Panc1 (cell line): ENCODE results near the gene ITFG2. TPM values are rescaled to one million over a fixed set of nuclear protein-coding genes. Genes with fewer than 3 reads are reported as not detected.

Source experiments
- ATAC-seq: fragments of 200-7000 bp; cut with Tn5 transposase; 2 replicates; pipeline ENCODE4 v1.9.1; 2020; ENCODE audit warnings: mild to moderate bottlenecking, moderate library complexity
- BruUV-seq: library from RNA; stranded (reverse); fragments of 400-500 nt; replicated peaks from 2 replicates; lab custom pipeline; 2021; lab: Mats Ljungman, UMichigan
- CTCF ChIA-PET: fragments of 300-600 bp; sonication (Branson Sonifier 250); formaldehyde crosslinking; loops from one replicate; lab custom pipeline; 2022; ENCODE audit warnings: antibody characterized with exemption; lab: Charles Lee
- POLR2A ChIA-PET: fragments of 300-600 bp; sonication (Branson Sonifier 250); formaldehyde crosslinking; loops from one replicate; lab custom pipeline; 2022; ENCODE audit warnings: antibody characterized with exemption; lab: Charles Lee
- DNase-seq: peaks from one replicate; pipeline ENCODE4 v3.0.0-alpha.2; 2010; ENCODE audit warnings: low read depth, low spot score
- H3K27ac ChIP-seq: 2 replicates; pipeline ENCODE4 v1.5.1; 2011; ENCODE audit warnings: mild to moderate bottlenecking, low read length, inconsistent platforms
- H3K27me3 ChIP-seq: fragments of 200-500 bp; sonication (Bioruptor generic); 2 replicates; pipeline ENCODE4 v1.6.0; 2014; ENCODE audit warnings: low read length, inconsistent platforms; ENCODE audit not compliant: control insufficient read depth, insufficient read depth
- H3K36me3 ChIP-seq: fragments of 200-500 bp; sonication (Bioruptor generic); 2 replicates; pipeline ENCODE4 v1.5.1; 2014; ENCODE audit warnings: inconsistent platforms, mild to moderate bottlenecking, low read length, moderate library complexity; ENCODE audit not compliant: control insufficient read depth, insufficient read depth
- H3K4me1 ChIP-seq: 2 replicates; pipeline ENCODE4 v1.5.1; 2011; ENCODE audit warnings: inconsistent platforms, mild to moderate bottlenecking, low read length, moderate library complexity; ENCODE audit not compliant: control insufficient read depth, insufficient read depth
- H3K4me3 ChIP-seq, 2 experiments: 2 replicates each; pipeline ENCODE4 v1.5.1; 2011 to 2012; ENCODE audit warnings: low read depth in 2 of 2, low read length in 2 of 2, mild to moderate bottlenecking in 2 of 2, inconsistent platforms in 1 of 2, moderate library complexity in 1 of 2
- H3K9me3 ChIP-seq: fragments of 200-500 bp; sonication (Bioruptor generic); 2 replicates; pipeline ENCODE4 v1.5.1; 2014; ENCODE audit warnings: low read depth, mild to moderate bottlenecking, inconsistent platforms, low read length, moderate library complexity; ENCODE audit not compliant: control insufficient read depth, insufficient read depth
- POLR2AphosphoS5 ChIP-seq: IDR thresholded peaks from 2 replicates; pipeline ENCODE4 v1.6.1; 2012; ENCODE audit warnings: mild to moderate bottlenecking, low read depth, low read length, moderate library complexity
- SIN3A ChIP-seq: IDR thresholded peaks from 2 replicates; pipeline ENCODE4 v1.6.1; 2012; ENCODE audit warnings: low read depth, mild to moderate bottlenecking, low read length, moderate library complexity, borderline replicate concordance; ENCODE audit not compliant: insufficient read depth
- TCF7L2 ChIP-seq: IDR thresholded peaks from 2 replicates; pipeline ENCODE4 v1.6.1; 2011; ENCODE audit warnings: mild to moderate bottlenecking, low read depth, low read length, inconsistent platforms
- in situ Hi-C: cut with HindIII; loops from 2 replicates; pipeline ENCODE4 v1.10.0; 2016; ENCODE audit warnings: low sequenced_read_pairs, low pct_unique_long_range_greater_than_20kb
- intact Hi-C: fragments of 100-400 bp; cut with micrococcal nuclease; formaldehyde crosslinking; loops from one replicate; pipeline ENCODE4 v1.10.0; 2022; ENCODE audit not compliant: unreplicated experiment
- total RNA-seq: library from RNA; stranded (reverse); gene quantifications from one replicate; pipeline ENCODE4 v1.2.1, GENCODE V29; 2021; ENCODE audit not compliant: unreplicated experiment
- TF ChIP-seq, protein P1 (sequence below): fragments of 450-650 bp; IDR thresholded peaks from 2 replicates; pipeline ENCODE4 v1.5.1; 2017; ENCODE audit warnings: mild to moderate bottlenecking
- TF ChIP-seq, protein P2 (sequence below), 2 experiments: IDR thresholded peaks; 2 replicates each; pipeline ENCODE4 v1.6.1; 2011 to 2012; ENCODE audit warnings: low read depth in 2 of 2, control low read depth in 1 of 2, low read length in 1 of 2, mild to moderate bottlenecking in 1 of 2, moderate library complexity in 1 of 2; ENCODE audit not compliant: insufficient read depth in 1 of 2

ITFG2 gene
- total RNA-seq, 1 experiment from 2014 or later = 17.4 TPM

DNA sequence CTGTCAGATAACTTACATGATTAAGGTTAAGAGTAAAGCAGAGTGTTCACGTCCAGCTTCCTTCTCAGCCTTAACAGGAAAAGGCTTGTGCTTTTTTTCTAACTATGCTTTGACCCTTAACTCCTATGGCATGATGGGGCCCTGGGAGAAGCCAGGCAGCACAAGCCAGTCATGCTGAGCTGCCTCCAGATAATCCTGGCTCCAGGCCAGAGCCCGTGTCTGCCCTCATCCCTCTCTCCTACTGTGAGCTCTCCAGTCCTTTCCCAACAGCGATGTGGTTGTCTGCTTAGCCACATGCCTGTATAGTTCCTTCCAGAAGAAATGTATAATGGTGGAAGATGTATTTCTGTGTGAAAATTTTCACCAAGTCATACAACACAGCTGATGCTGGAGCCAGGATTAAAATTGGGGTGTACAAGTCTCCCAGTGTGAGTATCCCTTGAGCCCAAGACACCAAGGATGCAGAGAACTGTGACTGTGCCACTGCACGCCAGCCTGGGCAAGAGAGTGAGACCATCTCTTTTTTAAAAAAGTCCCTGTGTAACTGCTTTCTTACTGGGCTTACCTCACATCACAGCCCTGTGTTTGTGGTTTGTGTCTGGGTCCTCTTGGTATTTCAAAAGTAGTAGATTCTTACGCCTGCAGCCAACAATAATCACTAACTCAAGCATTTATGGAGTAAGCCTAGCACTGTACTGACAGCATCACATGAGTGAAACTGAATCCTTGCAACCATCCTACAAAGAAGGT, 7.9 kb upstream of the ITFG2 start:
- TF ChIP-seq, protein P1, sequence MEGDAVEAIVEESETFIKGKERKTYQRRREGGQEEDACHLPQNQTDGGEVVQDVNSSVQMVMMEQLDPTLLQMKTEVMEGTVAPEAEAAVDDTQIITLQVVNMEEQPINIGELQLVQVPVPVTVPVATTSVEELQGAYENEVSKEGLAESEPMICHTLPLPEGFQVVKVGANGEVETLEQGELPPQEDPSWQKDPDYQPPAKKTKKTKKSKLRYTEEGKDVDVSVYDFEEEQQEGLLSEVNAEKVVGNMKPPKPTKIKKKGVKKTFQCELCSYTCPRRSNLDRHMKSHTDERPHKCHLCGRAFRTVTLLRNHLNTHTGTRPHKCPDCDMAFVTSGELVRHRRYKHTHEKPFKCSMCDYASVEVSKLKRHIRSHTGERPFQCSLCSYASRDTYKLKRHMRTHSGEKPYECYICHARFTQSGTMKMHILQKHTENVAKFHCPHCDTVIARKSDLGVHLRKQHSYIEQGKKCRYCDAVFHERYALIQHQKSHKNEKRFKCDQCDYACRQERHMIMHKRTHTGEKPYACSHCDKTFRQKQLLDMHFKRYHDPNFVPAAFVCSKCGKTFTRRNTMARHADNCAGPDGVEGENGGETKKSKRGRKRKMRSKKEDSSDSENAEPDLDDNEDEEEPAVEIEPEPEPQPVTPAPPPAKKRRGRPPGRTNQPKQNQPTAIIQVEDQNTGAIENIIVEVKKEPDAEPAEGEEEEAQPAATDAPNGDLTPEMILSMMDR = no peak
- no peak for TF ChIP-seq TCF7L2
- TF ChIP-seq POLR2AphosphoS5 = no peak
- TF ChIP-seq, protein P2, sequence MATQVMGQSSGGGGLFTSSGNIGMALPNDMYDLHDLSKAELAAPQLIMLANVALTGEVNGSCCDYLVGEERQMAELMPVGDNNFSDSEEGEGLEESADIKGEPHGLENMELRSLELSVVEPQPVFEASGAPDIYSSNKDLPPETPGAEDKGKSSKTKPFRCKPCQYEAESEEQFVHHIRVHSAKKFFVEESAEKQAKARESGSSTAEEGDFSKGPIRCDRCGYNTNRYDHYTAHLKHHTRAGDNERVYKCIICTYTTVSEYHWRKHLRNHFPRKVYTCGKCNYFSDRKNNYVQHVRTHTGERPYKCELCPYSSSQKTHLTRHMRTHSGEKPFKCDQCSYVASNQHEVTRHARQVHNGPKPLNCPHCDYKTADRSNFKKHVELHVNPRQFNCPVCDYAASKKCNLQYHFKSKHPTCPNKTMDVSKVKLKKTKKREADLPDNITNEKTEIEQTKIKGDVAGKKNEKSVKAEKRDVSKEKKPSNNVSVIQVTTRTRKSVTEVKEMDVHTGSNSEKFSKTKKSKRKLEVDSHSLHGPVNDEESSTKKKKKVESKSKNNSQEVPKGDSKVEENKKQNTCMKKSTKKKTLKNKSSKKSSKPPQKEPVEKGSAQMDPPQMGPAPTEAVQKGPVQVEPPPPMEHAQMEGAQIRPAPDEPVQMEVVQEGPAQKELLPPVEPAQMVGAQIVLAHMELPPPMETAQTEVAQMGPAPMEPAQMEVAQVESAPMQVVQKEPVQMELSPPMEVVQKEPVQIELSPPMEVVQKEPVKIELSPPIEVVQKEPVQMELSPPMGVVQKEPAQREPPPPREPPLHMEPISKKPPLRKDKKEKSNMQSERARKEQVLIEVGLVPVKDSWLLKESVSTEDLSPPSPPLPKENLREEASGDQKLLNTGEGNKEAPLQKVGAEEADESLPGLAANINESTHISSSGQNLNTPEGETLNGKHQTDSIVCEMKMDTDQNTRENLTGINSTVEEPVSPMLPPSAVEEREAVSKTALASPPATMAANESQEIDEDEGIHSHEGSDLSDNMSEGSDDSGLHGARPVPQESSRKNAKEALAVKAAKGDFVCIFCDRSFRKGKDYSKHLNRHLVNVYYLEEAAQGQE (IDR thresholded peaks at IDR 0.05; ENCODE audit: insufficient read depth in 1 of 2, low read depth in 2 of 2, low read length in 1 of 2) = no peak
- no peak for TF ChIP-seq SIN3A
- intact Hi-C loops = no loop called here
- DNase-seq (no peak), ATAC-seq (no peak)
- Histone ChIP-seq H3K9me3 (no peaks in the 10 kb centered on the region), H3K36me3 (peaks cover 13% of the 10 kb centered on the region), H3K27me3 (no peaks in the 10 kb centered on the region), H3K27ac (no peak overlapping the region), H3K4me1 (no peaks in the 10 kb centered on the region), H3K4me3 (no peak overlapping the region)
- no TSS peak for BruUV-seq
- ChIA-PET POLR2A (interaction anchor here (0.6 kb wide), 1 partner anchor 38 kb away, joined by 3 read pairs; no protein-coding TSS in a partner anchor), CTCF (no interaction called here)
- in situ Hi-C loops = no loop called here

DNA sequence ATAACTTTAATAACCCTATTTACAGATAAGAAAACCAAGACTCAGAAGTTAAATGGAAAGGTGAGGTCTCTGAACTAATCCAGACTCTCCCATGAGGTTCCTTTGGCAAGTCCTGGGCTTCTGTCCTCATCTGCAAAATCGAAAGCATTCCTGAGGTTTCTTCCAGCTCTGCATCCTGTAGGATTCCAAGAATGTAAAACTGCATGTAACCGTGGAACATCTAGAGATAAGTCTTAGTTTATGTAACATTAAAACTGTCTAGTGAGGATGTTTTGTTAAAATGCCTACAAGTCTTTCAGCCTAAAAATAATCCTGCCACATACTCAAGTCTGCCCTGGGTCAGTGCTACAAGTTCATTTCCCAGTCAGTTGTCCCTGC, 7.3 kb upstream of the ITFG2 start:
- ATAC-seq = no peak
- TF ChIP-seq, protein P1 = no peak
- TF ChIP-seq SIN3A (no peak), TCF7L2 (no peak), POLR2AphosphoS5 (no peak)
- TF ChIP-seq, protein P2 (IDR thresholded peaks at IDR 0.05; ENCODE audit: insufficient read depth in 1 of 2, low read depth in 2 of 2, low read length in 1 of 2) = no peak
- H3K27ac ChIP-seq = no peak overlapping the region
- no peaks in the 10 kb centered on the region for H3K9me3 ChIP-seq
- POLR2A ChIA-PET = no interaction called here
- no TSS peak for BruUV-seq
- H3K4me1 ChIP-seq = no peaks in the 10 kb centered on the region
- H3K36me3 ChIP-seq = peaks cover 13% of the 10 kb centered on the region
- intact Hi-C loops = no loop called here
- no peak overlapping the region for H3K4me3 ChIP-seq
- no peaks in the 10 kb centered on the region for H3K27me3 ChIP-seq
- in situ Hi-C loops = no loop called here
- DNase-seq = no peak
- CTCF ChIA-PET = no interaction called here
